HEK293 (cell line): ENCODE data around the gene PPFIA2.

Source experiments
- CTCF ChIA-PET: fragments of 350-600 bp; formaldehyde crosslinking; extraction: SDS; loops from one replicate; lab custom pipeline; 2021; ENCODE audit warnings: antibody characterized with exemption; lab: Yijun Ruan, JAX
- POLR2A ChIA-PET: fragments of 300-600 bp; formaldehyde crosslinking; extraction: SDS; loops from one replicate; lab custom pipeline; 2020; ENCODE audit warnings: antibody characterized with exemption, inconsistent platforms; lab: Yijun Ruan, JAX
- H3K27ac ChIP-seq: fragments of 200-500 bp; sonication (Bioruptor generic); 2 replicates; pipeline ENCODE4 v1.5.1; 2014; ENCODE audit warnings: low read depth, low read length, control low read depth, inconsistent platforms; ENCODE audit errors: extremely low read depth
- H3K36me3 ChIP-seq, 2 experiments: fragments of 200-500 bp in 1 of 2; sonication (Bioruptor generic) in 1 of 2; 1 replicate in 1 of 2; 2 replicates in 1 of 2; pipeline ENCODE4 v1.5.1; 2014 to 2017; ENCODE audit warnings: inconsistent platforms in 2 of 2, low read length in 2 of 2; ENCODE audit not compliant: control insufficient read depth in 2 of 2, insufficient read depth in 1 of 2
- H3K4me1 ChIP-seq: fragments of 200-500 bp; sonication (Bioruptor generic); 2 replicates; pipeline ENCODE4 v1.5.1; 2014; ENCODE audit warnings: mild to moderate bottlenecking, low read length, inconsistent platforms; ENCODE audit not compliant: control insufficient read depth, insufficient read depth
- H3K4me3 ChIP-seq: 2 replicates; pipeline ENCODE4 v1.5.1; 2011; ENCODE audit warnings: low read depth, mild to moderate bottlenecking, control low read depth, low read length, moderate library complexity
- H3K9me3 ChIP-seq: fragments of 200-500 bp; sonication (Bioruptor generic); 2 replicates; pipeline ENCODE4 v1.5.1; 2014; ENCODE audit warnings: low read depth, low read length, inconsistent platforms; ENCODE audit not compliant: control insufficient read depth, insufficient read depth
- GLI2 ChIP-seq: fragments of 450-650 bp; formaldehyde crosslinking; IDR thresholded peaks from 2 replicates; pipeline ENCODE4; 2017; ENCODE audit warnings: missing biosample characterization, missing genetic modification characterization, low read depth, borderline replicate concordance
- GLI4 ChIP-seq: fragments of 450-650 bp; formaldehyde crosslinking; IDR thresholded peaks from 2 replicates; pipeline ENCODE4 v1.5.1; 2016; ENCODE audit warnings: missing biosample characterization, missing genetic modification characterization
- INSM2 ChIP-seq: fragments of 450-650 bp; formaldehyde crosslinking; IDR thresholded peaks from 2 replicates; pipeline ENCODE4 v1.5.1; 2016; ENCODE audit warnings: missing biosample characterization, missing genetic modification characterization
- KLF7 ChIP-seq: fragments of 450-650 bp; formaldehyde crosslinking; IDR thresholded peaks from 2 replicates; pipeline ENCODE4 v1.5.1; 2016; ENCODE audit warnings: missing biosample characterization, missing genetic modification characterization, borderline replicate concordance
- OSR2 ChIP-seq: fragments of 450-650 bp; formaldehyde crosslinking; IDR thresholded peaks from 2 replicates; pipeline ENCODE4 v1.5.1; 2016; ENCODE audit warnings: missing biosample characterization, missing genetic modification characterization
- OVOL3 ChIP-seq: fragments of 450-650 bp; formaldehyde crosslinking; IDR thresholded peaks from 2 replicates; pipeline ENCODE4 v1.5.1; 2016; ENCODE audit warnings: missing biosample characterization, missing genetic modification characterization
- PRDM10 ChIP-seq: fragments of 450-650 bp; formaldehyde crosslinking; IDR thresholded peaks from 2 replicates; pipeline ENCODE4 v1.5.1; 2016; ENCODE audit warnings: missing biosample characterization, missing genetic modification characterization
- REST ChIP-seq: fragments of 450-650 bp; formaldehyde crosslinking; IDR thresholded peaks from 2 replicates; pipeline ENCODE4 v1.5.1; 2016; ENCODE audit warnings: missing biosample characterization, missing genetic modification characterization
- SCRT1 ChIP-seq: fragments of 450-650 bp; formaldehyde crosslinking; IDR thresholded peaks from 2 replicates; pipeline ENCODE4 v1.5.1; 2016; ENCODE audit warnings: missing biosample characterization, missing genetic modification characterization, borderline replicate concordance
- SP2 ChIP-seq: fragments of 450-650 bp; formaldehyde crosslinking; IDR thresholded peaks from 2 replicates; pipeline ENCODE4 v1.5.1; 2016; ENCODE audit warnings: missing biosample characterization, missing genetic modification characterization
- ZFP69B ChIP-seq: fragments of 450-650 bp; formaldehyde crosslinking; IDR thresholded peaks from 2 replicates; pipeline ENCODE4 v1.5.1; 2016; ENCODE audit warnings: missing biosample characterization, missing genetic modification characterization
- ZNF157 ChIP-seq: fragments of 450-650 bp; formaldehyde crosslinking; IDR thresholded peaks from 2 replicates; pipeline ENCODE4 v1.5.1; 2016; ENCODE audit warnings: missing biosample characterization, missing genetic modification characterization
- ZNF211 ChIP-seq: fragments of 450-650 bp; formaldehyde crosslinking; IDR thresholded peaks from 2 replicates; pipeline ENCODE4 v1.5.1; 2016; ENCODE audit warnings: low read depth, missing biosample characterization, missing genetic modification characterization
- ZNF223 ChIP-seq: fragments of 450-650 bp; formaldehyde crosslinking; IDR thresholded peaks from 2 replicates; pipeline ENCODE4 v1.5.1; 2016; ENCODE audit warnings: missing biosample characterization, missing genetic modification characterization
- ZNF23 ChIP-seq: fragments of 450-650 bp; formaldehyde crosslinking; IDR thresholded peaks from 2 replicates; pipeline ENCODE4 v1.5.1; 2016; ENCODE audit warnings: missing biosample characterization, missing genetic modification characterization, borderline replicate concordance
- ZNF292 ChIP-seq: fragments of 450-650 bp; formaldehyde crosslinking; IDR thresholded peaks from 2 replicates; pipeline ENCODE4 v1.5.1; 2016; ENCODE audit warnings: low read depth, missing biosample characterization, missing genetic modification characterization, borderline replicate concordance
- ZNF341 ChIP-seq: fragments of 450-650 bp; formaldehyde crosslinking; IDR thresholded peaks from 2 replicates; pipeline ENCODE4; 2016; ENCODE audit warnings: low read depth, missing biosample characterization, missing genetic modification characterization
- ZNF362 ChIP-seq: fragments of 450-650 bp; formaldehyde crosslinking; IDR thresholded peaks from 2 replicates; pipeline ENCODE4 v1.5.1; 2016; ENCODE audit warnings: missing biosample characterization, missing genetic modification characterization
- ZNF37A ChIP-seq: fragments of 450-650 bp; IDR thresholded peaks from 2 replicates; pipeline ENCODE4 v1.5.1; 2018; ENCODE audit warnings: missing biosample characterization, missing genetic modification characterization
- ZNF544 ChIP-seq: fragments of 450-650 bp; formaldehyde crosslinking; IDR thresholded peaks from 2 replicates; pipeline ENCODE4 v1.5.0; 2017; ENCODE audit warnings: missing biosample characterization, missing genetic modification characterization
- ZNF585B ChIP-seq: fragments of 450-650 bp; formaldehyde crosslinking; IDR thresholded peaks from 2 replicates; pipeline ENCODE4 v1.5.1; 2016; ENCODE audit warnings: missing biosample characterization, missing genetic modification characterization
- ZNF623 ChIP-seq: fragments of 450-650 bp; formaldehyde crosslinking; IDR thresholded peaks from 2 replicates; pipeline ENCODE4 v1.5.1; 2016; ENCODE audit warnings: missing biosample characterization, missing genetic modification characterization
- ZNF701 ChIP-seq: fragments of 450-650 bp; formaldehyde crosslinking; IDR thresholded peaks from 2 replicates; pipeline ENCODE4 v1.5.1; 2016; ENCODE audit warnings: missing biosample characterization, missing genetic modification characterization
- ZNF785 ChIP-seq: fragments of 450-650 bp; formaldehyde crosslinking; IDR thresholded peaks from 2 replicates; pipeline ENCODE4 v1.5.1; 2016; ENCODE audit warnings: missing biosample characterization, missing genetic modification characterization
- TF ChIP-seq, protein P1 (sequence below): fragments of 450-650 bp; formaldehyde crosslinking; IDR thresholded peaks from 2 replicates; pipeline ENCODE4; 2016; ENCODE audit warnings: missing biosample characterization, missing genetic modification characterization

PPFIA2 gene

GRCh38 chr12:81517296-81517695 is 241.9 kb downstream of the PPFIA2 start (continued):
- TF ChIP-seq REST (tag by site-specific recombination) (no peak), INSM2 (tag by site-specific recombination) (no peak), ZNF157 (tag by site-specific recombination) (no peak), ZNF585B (tag by site-specific recombination) (no peak), ZNF785 (no peak), SCRT1 (no peak)

DNA sequence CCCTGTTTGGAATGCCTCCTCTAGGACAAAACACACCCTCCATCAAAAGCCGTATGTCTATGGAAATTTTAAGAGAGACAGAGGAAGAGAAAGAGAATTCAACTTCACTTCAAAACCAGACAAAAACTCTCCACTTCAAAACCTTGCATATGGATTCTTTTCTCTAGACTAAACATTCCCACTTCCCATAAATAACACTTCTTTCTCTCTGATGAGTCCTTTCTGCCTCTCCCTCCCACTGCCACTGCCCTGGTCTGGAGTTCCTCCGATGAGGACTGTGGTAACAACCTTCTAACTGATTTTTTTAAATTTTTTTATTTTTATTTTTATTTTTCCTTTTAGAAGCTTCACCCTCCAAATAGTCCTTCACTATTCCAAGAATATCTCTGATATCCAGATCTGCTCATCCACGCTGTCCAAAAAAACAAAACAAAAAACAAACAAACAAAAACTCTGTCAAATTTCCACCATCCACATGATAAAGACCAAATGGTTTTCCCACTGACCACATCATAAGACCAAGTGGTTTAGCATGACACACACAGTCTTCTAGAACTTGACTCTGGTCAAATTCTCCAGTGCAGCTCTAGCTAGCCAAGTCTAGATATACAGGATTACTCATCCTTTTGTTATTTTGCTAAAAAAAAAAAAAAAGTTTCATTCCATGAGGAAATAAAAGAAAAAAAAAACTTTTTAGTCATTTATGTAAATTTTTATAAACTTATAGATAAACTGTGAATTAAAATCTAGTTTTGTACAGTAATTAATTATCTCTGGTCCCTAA is 256.0 kb downstream of the PPFIA2 start:
- ChIA-PET CTCF (no interaction called here), POLR2A (no interaction called here)
- Histone ChIP-seq H3K36me3 (no peaks in the 10 kb centered on the region), H3K4me3 (no peak overlapping the region), H3K4me1 (no peaks in the 10 kb centered on the region; the same call in 1 of the 2 replicates), H3K9me3 (no peaks in the 10 kb centered on the region), H3K27ac (no peak overlapping the region)
- TF ChIP-seq ZNF211 (tag by site-specific recombination) (no peak), SP2 (tag by site-specific recombination) (no peak), PRDM10 (no peak), ZNF544 (tag by site-specific recombination) (no peak), ZNF23 (tag by site-specific recombination) (no peak), ZNF223 (tag by site-specific recombination) (no peak), GLI4 (tag by site-specific recombination) (no peak), ZNF623 (tag by site-specific recombination) (no peak), ZNF585B (tag by site-specific recombination) (no peak), OSR2 (tag by site-specific recombination) (no peak), ZNF292 (tag by site-specific recombination) (no peak), ZFP69B (no peak), KLF7 (tag by site-specific recombination) (no peak), ZNF37A (tag by site-specific recombination) (no peak), GLI2 (no peak), ZNF341 (tag by site-specific recombination) (no peak), ZNF362 (tag by site-specific recombination) (no peak), ZNF701 (tag by site-specific recombination) (no peak), OVOL3 (no peak)
- TF ChIP-seq, protein P1, sequence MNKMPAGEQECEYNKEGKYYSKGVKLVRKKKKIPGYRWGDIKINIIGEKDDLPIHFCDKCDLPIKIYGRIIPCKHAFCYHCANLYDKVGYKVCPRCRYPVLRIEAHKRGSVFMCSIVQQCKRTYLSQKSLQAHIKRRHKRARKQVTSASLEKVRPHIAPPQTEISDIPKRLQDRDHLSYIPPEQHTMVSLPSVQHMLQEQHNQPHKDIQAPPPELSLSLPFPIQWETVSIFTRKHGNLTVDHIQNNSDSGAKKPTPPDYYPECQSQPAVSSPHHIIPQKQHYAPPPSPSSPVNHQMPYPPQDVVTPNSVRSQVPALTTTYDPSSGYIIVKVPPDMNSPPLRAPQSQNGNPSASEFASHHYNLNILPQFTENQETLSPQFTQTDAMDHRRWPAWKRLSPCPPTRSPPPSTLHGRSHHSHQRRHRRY: no peak
